ENCODE measurements around the gene GINS1.
A peak's percentile ranks its signal among the peaks of the same experiment; 100 is the strongest.

GINS1 gene

GRCh38 chr20:25407311-25408169, at the start of gene GINS1:
Gene GINS1, plus strand, starts transcription at chr20:25407673. Its CDS starts 148 bp downstream, at chr20:25407821.
- DNase-seq = peak; percentile 91 to 95

- no peak for DNase-seq
Measured at GRCh38 chr20:25360631-25361286, 46.7 kb upstream of the GINS1 start.

DNA sequence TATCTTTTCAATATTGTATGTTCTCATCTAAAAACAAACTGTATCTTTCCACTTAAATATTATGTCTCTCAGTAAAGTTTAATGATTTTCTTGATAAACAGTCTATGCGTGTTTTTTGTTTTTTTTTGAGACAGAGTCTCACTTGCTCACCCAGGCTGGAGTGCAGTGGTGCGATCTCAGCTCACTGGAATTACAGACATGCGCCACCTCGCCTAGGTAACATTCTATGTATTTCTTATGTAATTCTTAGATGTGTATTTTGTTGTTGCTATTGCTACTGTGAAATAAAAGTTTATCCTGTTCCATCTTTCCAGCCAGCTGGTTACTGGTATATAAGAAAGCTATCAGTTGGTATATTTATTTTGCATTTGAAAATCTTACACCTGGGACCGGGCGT, 46.2 kb upstream of the GINS1 start:
- DNase-seq = no peak

- DNase-seq = no peak
Measured at GRCh38 chr20:25364180-25364788, 43.2 kb upstream of the GINS1 start.

DNA sequence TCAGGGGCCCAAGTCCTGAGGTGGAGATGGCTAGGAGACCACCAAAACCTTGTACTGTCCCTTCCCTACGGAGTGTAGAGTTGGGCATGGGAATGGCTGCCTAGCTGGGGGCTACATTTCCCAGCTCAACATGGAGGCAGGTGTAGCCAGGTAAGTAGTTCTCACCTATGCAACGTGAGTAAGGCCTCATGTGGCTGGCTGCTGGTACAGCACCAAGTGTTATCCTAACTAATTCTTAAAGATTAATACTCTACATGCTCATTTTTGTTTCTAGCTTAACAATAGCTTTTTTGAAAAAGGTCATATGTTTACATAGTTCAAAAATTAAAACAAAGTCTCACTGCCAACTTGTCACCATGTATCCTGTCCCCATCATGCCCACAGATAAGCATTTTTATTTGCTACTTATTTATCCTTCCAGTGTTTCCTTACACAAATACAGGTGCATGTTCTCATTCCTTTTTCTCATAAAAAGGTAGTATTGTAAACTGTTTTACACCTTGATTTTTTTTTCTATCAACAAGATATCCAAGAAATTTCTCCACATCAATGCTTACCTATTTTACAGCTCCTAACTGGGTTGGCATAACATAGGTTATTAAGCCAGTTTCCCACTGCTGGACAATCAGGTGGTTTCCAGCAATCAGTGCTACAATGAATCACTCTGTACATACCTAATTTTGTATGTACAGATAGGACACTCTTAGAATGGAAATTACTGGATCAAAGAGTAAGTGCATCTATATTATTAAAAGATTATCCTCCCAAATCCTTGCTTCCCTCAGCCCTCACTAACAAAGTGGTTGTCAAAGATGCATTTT, 42.4 kb upstream of the GINS1 start:
- DNase-seq = no peak

GRCh38 chr20:25368526-25368925, 38.9 kb upstream of the GINS1 start:
- DNase-seq = no peak

GRCh38 chr20:25368976-25369375, 38.5 kb upstream of the GINS1 start:
- DNase-seq = no peak

DNA sequence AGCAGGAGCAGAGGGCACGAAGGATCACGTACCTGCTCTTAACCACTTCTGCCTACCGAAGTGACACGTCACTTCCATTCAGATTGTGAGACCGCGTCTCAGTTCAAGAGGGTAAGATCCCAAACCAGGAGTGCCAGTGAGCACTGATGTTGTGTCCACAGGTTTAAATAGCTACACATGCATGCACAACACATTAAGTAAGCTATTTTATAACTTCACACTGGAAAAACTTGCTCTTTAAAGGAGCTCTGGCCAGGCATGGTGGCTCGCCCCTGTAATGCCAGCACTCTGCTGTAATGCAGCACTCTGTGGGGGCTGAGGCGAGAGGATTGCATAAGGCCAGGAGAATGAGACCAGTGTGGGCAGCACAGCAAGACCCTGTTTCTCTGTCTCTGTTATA, 37.9 kb upstream of the GINS1 start:
- DNase-seq = no peak

DNA sequence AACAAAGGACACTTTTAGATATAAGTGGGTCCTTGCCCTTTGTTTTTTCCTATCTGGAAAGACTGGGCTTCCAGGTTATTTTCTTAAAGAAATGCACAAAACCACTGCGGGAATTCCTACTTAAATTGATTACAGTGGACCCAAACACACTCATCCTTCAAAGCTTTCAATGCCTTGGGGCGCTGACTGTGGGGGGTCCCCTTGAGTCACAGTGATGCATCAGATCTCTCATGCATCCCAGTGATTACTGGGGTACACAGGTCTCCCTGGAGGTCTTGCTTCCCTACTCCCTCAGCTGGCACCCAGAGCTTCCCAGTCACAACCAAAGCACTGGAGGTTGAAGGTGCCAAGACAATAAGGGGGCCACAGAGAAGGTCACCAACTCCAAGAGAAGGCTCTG, 37.5 kb upstream of the GINS1 start:
- DNase-seq = no peak

DNA sequence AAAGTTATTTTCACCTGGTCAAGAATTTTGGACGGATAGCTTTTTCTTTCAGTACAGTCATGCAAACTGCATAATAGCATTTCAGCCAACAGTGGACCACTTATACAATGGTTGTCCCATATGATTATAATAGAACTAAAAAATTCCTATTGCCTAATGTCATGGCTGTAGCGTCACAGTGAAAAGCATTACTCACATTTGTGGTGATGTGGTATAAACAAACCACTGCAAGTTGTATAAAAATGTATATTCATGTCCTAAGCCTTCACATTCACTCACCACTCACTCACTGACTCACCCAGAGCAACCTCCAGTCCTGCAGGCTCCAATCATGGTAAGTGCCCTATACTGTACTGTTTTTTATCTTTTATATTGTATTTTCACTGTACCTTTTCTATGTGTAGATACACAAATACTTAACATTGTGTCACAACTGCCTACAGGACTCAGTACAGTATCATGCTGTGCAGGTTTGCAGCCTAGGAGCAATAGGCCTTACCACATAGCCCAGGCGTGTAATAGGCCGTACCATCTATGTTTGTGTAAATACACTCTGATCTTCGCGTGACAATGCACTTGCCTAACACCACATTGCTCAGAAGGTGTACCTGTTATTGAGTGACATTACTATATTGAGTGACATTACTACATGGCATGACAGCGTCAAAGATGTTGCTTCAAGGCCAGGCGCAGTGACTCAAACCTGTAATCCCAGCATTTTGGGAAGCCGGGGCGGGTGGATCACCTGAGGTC, 34.7 kb upstream of the GINS1 start:
- no peak for DNase-seq

DNA sequence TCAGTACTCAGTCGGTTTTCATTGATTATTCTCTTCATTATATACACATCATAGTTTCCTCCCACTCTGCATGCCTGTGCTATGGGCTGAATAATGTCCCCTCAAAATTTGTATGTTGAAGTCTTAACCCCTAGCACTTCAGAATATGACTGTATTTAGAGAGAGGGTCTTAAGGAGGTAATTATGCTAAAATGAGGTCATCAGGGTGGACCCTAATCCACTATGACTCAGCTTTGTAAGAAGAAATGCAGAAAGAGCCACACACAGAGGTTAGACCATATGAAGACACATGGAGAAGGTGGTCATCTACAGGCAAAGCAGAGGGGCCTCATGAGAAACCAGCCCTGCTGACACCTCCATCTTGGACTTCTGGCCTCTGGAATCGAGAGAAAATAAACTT, 32.6 kb upstream of the GINS1 start:
- DNase-seq = no peak

DNA sequence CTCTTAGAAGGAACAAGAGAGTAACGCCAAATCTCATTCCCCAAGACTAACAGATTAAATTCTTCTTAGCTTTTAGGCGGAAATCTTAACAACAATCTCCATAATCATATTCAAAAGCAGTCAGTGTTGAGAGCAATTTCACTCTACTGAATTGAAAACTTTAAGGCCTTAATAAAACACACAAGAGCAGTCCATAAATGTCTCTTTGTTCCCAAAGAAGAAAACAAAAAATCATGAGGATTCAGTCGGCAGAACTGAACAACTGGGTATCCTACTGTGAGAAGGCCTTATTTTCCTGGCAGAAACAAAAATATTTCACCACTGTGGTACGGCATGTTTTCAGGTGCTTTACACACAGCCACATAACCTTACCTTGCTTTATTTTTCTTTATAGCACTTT, 31.2 kb upstream of the GINS1 start:
- no peak for DNase-seq

DNA sequence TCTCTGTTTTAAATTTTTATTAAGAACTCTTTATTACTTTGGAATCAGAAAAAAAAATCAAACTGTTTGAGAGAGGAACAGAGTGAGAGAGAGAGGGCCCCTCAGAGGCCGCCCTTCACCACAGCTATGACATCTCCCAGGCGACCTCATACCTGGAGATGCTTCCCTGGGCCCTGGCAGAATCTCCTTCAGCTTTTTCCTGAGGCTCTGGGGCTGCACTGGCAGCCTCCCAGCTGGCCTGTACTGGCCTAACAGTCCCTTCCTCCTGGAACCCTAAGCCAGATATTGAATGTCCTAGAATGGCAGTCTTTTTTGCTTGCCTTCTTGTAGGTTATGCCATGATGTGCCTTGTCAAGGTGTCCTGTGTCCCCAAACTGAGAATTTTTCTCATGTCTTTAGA, 30.6 kb upstream of the GINS1 start:
- DNase-seq = no peak

DNA sequence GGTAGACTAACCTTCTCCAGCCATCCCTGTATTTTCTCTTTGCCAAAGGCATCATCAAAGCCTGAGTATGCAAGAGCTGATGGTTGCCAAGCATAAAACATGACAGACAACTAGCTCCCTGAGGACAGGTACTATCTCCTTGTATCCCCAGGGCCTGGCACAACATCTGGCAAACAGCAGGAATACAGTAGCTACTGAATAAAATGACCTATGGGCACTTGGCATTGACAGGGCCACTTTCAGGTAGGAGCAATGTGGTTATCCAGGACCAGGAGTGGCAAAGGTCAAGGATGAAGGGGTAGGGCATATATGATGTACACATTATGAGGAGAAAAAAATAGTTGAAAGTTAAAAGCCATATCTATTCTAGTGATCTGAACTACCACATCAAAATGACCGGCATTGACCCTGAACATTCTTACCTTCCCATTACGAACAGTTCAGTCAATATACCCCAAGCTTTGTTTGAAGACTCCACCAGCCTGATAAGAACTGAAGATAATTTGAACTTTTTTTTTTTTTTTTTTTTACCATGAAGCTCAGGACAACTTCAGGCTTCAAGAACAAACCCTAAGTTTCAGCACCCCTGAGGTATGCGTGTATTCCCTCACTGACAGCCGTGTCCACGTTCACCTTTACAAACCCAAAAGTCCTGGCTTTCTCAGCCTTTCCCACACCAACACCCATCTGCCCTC, 29.1 kb upstream of the GINS1 start:
- DNase-seq = no peak

DNA sequence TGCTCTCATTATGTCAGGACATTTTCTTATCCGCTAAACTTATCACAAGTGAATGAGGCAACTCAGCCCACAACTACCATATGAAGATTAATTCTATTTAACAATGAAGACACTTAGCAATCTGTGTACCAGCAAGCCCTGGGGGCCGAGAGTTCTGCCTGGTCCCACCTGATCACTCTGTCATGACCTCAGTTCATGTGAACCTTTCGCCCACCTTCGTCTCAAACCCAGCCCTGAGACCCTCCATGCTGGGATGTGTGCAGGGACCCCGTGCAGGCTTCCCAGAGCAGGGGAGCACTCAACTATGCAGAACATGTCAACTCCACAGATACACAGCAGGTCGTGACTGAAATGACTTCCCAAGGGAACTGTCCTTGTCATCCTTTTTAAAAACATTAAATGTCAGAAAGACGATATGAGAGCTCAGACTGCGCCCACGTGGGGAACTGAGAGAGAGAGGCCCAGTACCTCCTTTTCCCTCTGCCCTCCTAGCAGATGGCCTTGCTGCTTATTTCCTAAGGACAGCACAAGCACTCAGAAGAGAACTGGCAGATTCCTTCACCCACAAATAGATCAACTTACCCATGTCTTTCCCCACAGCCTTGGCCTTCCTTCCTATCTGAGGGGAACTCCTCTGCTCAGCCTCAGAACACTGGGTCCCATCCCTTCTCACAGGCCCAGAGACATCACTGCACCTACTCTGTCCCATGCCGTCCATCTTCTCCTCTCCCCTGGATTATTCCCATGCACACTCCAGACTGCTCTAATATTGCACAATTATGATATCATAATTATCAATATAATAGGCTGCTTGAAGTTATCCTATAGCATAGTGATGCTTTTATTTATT, 28.4 kb upstream of the GINS1 start:
- no peak for DNase-seq

DNA sequence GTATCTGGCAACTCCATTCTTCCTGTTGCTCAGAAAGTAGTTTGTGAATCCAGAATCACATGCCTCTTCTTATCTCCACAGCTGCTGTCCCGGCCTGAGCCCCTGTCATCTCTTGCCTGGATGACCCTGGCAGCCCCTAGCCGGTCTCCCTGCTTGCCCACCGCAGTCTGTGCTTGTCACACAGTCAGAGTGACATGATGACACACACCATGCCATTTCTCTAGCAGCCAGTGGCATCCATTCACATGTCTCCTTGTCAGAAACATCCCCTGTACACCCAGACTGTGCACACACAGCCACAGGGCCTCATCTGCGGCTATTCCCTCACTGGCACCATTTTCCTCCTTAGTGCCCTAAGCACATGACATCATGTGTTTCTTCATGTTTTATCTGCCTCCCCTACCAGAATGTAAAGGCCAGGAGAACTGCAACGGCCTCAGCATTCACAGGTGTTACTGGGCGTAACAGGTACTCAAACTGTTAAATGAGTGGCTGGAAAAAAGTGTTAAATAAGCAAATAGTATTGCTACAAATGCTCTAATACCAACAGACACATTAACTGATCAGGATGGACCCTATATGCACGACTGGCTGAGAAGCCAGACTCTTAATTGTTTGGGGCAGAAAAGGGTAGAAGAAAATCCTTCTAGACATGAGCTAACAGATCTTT, 26.4 kb upstream of the GINS1 start:
- DNase-seq = no peak

GRCh38 chr20:25382704-25383370, 24.6 kb upstream of the GINS1 start:
- DNase-seq = no peak

GRCh38 chr20:25389401-25389857, 18.0 kb upstream of the GINS1 start:
- no peak for DNase-seq

DNA sequence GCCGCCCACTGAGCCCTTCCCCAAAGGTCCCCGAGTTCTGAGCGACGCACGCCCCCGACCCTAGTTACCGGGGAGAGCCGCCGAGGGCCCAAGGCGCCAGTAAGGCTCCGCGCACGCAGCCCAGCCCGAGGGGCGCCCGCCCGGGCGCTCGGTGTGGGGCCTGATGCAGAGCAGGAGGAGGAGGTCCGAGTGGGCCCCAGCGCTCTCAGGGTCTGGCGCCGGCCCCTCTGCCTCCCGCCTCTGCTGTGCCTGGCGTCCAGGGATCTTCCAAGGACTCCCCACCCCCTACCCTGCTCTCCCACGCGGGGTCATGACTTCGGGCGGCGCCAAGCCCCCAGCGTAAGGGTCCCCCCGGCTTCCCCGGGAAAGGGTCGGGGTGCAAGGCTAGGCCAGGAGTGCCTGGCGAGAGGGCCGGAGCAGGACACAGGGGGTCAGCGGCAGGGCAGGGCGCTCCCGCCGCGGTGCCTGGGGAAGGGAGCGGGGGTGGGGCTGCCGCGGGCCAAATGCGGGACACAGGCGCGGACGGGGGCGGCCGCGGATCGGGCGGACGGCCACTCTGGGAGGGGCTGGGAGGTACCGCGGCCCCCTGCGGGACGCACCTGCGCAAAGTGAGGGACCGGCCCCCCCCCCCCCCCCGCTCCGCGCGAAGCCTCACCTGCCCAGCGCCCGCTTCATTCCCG, 17.5 kb upstream of the GINS1 start:
- DNase-seq = peak; percentile 61 to 76

Data from NCI-H2081 (cell line).